ENCODE results near the gene NACC2. TPM values are rescaled to one million over a fixed set of nuclear protein-coding genes. Genes with fewer than 3 reads are reported as not detected.

NACC2 gene
- total and polyA plus RNA-seq, 10 of the 15 experiments (the other 5 are each of a cell fraction or from before 2014, with no cell fraction given), result 0.66 to 14.7 (median 3.5) TPM

- H3K27ac ChIP-seq (ENCODE audit: control insufficient read depth, insufficient read depth), result no peak overlapping the region
- no peak for DNase-seq (ENCODE audit: low read depth, low spot score)
- H3K9me3 ChIP-seq (replicated peaks; ENCODE audit: control insufficient read depth, insufficient read depth, low read length), result peaks cover 4% of the 10 kb centered on the region; the same call in 1 of the 3 replicates
- H4K20me1 ChIP-seq (ENCODE audit: control insufficient read depth, insufficient read depth), result no peaks in the 10 kb centered on the region; the same call in 1 of the 2 replicates
- FAIRE-seq, result no peak
- CTCF ChIA-PET, result interaction anchor here (0.6 kb wide), 1 partner anchor 139 kb away, joined by 3 read pairs; no protein-coding TSS in a partner anchor
- H3K4me2 ChIP-seq (ENCODE audit: control insufficient read depth, insufficient read depth), result no peak overlapping the region
- intact Hi-C loops (cut with micrococcal nuclease; ENCODE audit: unreplicated experiment) (no loop called here), in situ Hi-C loops (cut with MboI) (no loop called here)
- 66% methylated on average over 25 of the region's 25 CpGs for WGBS (ENCODE audit: insufficient coverage, insufficient replicate concordance, low lambda C conversion rate, missing lambda C conversion rate)
- H2AFZ ChIP-seq (ENCODE audit: control insufficient read depth, low read depth, low read length), result no peak overlapping the region
- H3K27me3 ChIP-seq (replicated peaks in 1 of 2; ENCODE audit: control insufficient read depth in 2 of 2, insufficient read depth in 2 of 2, low read length in 1 of 2), result no peaks in the 10 kb centered on the region
- POLR2A ChIA-PET, result no interaction called here
- TF ChIP-seq HSF1 (IDR thresholded peaks at IDR 0.05; ENCODE audit: low read depth, low read length) (no peak), ZZZ3 (IDR thresholded peaks at IDR 0.05; ENCODE audit: control insufficient read depth, insufficient read length, low read depth) (no peak), CEBPZ (IDR thresholded peaks at IDR 0.05; ENCODE audit: low read depth, low read length) (no peak), SMARCA5 (IDR thresholded peaks at IDR 0.05) (no peak), NR2C2 (IDR thresholded peaks at IDR 0.05; ENCODE audit: borderline replicate concordance, control insufficient read depth, insufficient read length, low read depth) (no peak)
- ATAC-seq, result no peak
- H3K4me1 ChIP-seq (ENCODE audit: control insufficient read depth, insufficient read depth, low read length), result no peaks in the 10 kb centered on the region
- no TSS peak for BruUV-seq (replicated peaks)
- no peak overlapping the region for H3K9ac ChIP-seq (ENCODE audit: control insufficient read depth, insufficient read depth, low read length)
- H3K36me3 ChIP-seq (ENCODE audit: control insufficient read depth in 2 of 2, insufficient read depth in 2 of 2, low read length in 1 of 2), result no peaks in the 10 kb centered on the region; a peak in 2 of 4 replicates
- SMC1A ChIA-PET (ENCODE audit: uncharacterized antibody, unreplicated experiment), result no interaction called here
- RAD21 ChIA-PET (ENCODE audit: unreplicated experiment), result no interaction called here
- H3K4me3 ChIP-seq, result no peak overlapping the region
- no peaks in the 10 kb centered on the region for H3K79me2 ChIP-seq (ENCODE audit: control insufficient read depth, insufficient read depth, low read length)
These were observed 50.7 kb downstream of the NACC2 start for GRCh38 chr9:136044207-136044970.

Measured in GM12878 (cell line).